ENCODE data around the gene AUTS2.

DNA sequence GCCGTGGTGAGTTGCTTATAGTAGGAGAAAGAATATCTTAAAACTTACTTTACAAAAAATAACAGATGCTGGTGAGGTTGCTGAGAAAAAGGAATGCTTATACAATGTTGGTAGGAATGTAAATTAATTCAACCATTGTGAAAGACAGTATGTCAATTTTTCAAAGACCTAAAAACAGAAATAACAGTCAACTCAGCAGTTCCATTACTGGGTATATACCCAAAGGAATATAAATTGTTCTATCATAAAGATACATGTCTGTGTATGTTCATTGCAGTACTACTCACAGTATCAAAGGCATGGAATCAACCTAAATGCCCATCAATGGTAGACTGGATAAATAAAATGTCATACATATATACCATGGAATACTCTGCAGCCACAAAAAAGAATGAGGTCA is 420.4 kb downstream of the AUTS2 start:
- no peak for TF ChIP-seq CTCF (IDR thresholded peaks at IDR 0.05; ENCODE audit: insufficient read depth, low read length, poor library complexity, severe bottlenecking)
- no peak for TF ChIP-seq EZH2phosphoT487 (conservative IDR thresholded peaks at IDR 0.05; ENCODE audit: low read length)

Measured in SU-DHL-6 (cell line).